ENCODE results near the gene FPR1.

FPR1 gene

GRCh38 chr19:51704626-51705025 is 47.1 kb downstream of the FPR1 start:
- DNase-seq (ENCODE audit: extremely low spot score), result no peak
- ChIA-PET CTCF (interaction anchor here (1.2 to 1.6 kb wide), 2 partner anchors 10 to 73 kb away, joined by 4 to 7 read pairs; no protein-coding TSS in a partner anchor), POLR2A (interaction anchor here (4.2 kb wide), 1 partner anchor 15 kb away, joined by 31 read pairs; no protein-coding TSS in a partner anchor)
- TF ChIP-seq FOXA1 (IDR thresholded peaks at IDR 0.05) (no peak), HDGF (IDR thresholded peaks at IDR 0.05; ENCODE audit: borderline replicate concordance) (no peak), SP1 (IDR thresholded peaks at IDR 0.05) (no peak)

- CTCF ChIA-PET, result interaction anchor here (0.6 to 1.6 kb wide), 3 partner anchors 9 to 607 kb away, joined by 3 to 7 read pairs (median 4); no protein-coding TSS in a partner anchor
- TF ChIP-seq FOXK2 (IDR thresholded peaks at IDR 0.05) (no peak), ELF4 (IDR thresholded peaks at IDR 0.05) (peak; percentile 34; the same call in 1 of the 2 replicates), PKNOX1 (IDR thresholded peaks at IDR 0.05) (peak; percentile 64; the same call in 1 of the 2 replicates)
- POLR2A ChIA-PET, result interaction anchor here (0.7 to 4.2 kb wide), 2 partner anchors 11 to 15 kb away, joined by 3 to 31 read pairs; no protein-coding TSS in a partner anchor
- DNase-seq (ENCODE audit: extremely low spot score), result peak; percentile 94
These were observed 47.8 kb downstream of the FPR1 start for GRCh38 chr19:51703575-51704515.

- TF ChIP-seq PKNOX1 (IDR thresholded peaks at IDR 0.05) (no peak), BHLHE40 (IDR thresholded peaks at IDR 0.05; ENCODE audit: borderline replicate concordance) (no peak), FOXM1 (IDR thresholded peaks at IDR 0.05; ENCODE audit: borderline replicate concordance) (no peak), SUZ12 (IDR thresholded peaks at IDR 0.05) (no peak), TARDBP (IDR thresholded peaks at IDR 0.05) (no peak), ELF4 (IDR thresholded peaks at IDR 0.05) (no peak), ARNT (IDR thresholded peaks at IDR 0.05) (no peak), NFRKB (IDR thresholded peaks at IDR 0.05) (no peak), SP1 (IDR thresholded peaks at IDR 0.05) (no peak), FOXA1 (IDR thresholded peaks at IDR 0.05) (no peak), L3MBTL2 (conservative IDR thresholded peaks at IDR 0.05) (no peak), CTBP1 (IDR thresholded peaks at IDR 0.05; ENCODE audit: borderline replicate concordance) (no peak), ZNF384 (IDR thresholded peaks at IDR 0.05) (no peak)
- ChIA-PET CTCF (interaction anchor here (1.2 to 1.6 kb wide), 2 partner anchors 8 to 75 kb away, joined by 4 to 7 read pairs; no protein-coding TSS in a partner anchor), POLR2A (interaction anchor here (4.2 kb wide), 1 partner anchor 14 kb away, joined by 31 read pairs; no protein-coding TSS in a partner anchor)
- no peak for DNase-seq (ENCODE audit: extremely low spot score)
These were observed 48.7 kb downstream of the FPR1 start for GRCh38 chr19:51702825-51703574.

GRCh38 chr19:51702103-51702824 is 49.4 kb downstream of the FPR1 start:
- ChIA-PET CTCF (no interaction called here), POLR2A (interaction anchor here (4.2 kb wide), 1 partner anchor 13 kb away, joined by 31 read pairs; no protein-coding TSS in a partner anchor)
- TF ChIP-seq SUZ12 (IDR thresholded peaks at IDR 0.05), result no peak
- no peak for TF ChIP-seq ZNF384 (IDR thresholded peaks at IDR 0.05)
- no peak for TF ChIP-seq PKNOX1 (IDR thresholded peaks at IDR 0.05)
- TF ChIP-seq BHLHE40 (IDR thresholded peaks at IDR 0.05; ENCODE audit: borderline replicate concordance), result no peak
- no peak for TF ChIP-seq FOXK2 (IDR thresholded peaks at IDR 0.05)
- peak; percentile 32 for DNase-seq (ENCODE audit: extremely low spot score)

- TF ChIP-seq NFRKB (IDR thresholded peaks at IDR 0.05) (no peak), SP1 (IDR thresholded peaks at IDR 0.05) (no peak), L3MBTL2 (conservative IDR thresholded peaks at IDR 0.05) (no peak), PKNOX1 (IDR thresholded peaks at IDR 0.05) (no peak), CTBP1 (IDR thresholded peaks at IDR 0.05; ENCODE audit: borderline replicate concordance) (no peak), ARNT (IDR thresholded peaks at IDR 0.05) (no peak), ZNF384 (IDR thresholded peaks at IDR 0.05) (no peak), LEF1 (IDR thresholded peaks at IDR 0.05; ENCODE audit: borderline replicate concordance) (no peak), FOXK2 (IDR thresholded peaks at IDR 0.05) (no peak), HDGF (IDR thresholded peaks at IDR 0.05; ENCODE audit: borderline replicate concordance) (no peak), TARDBP (IDR thresholded peaks at IDR 0.05) (no peak), SUZ12 (IDR thresholded peaks at IDR 0.05) (no peak), ELF4 (IDR thresholded peaks at IDR 0.05) (no peak), FOXA1 (IDR thresholded peaks at IDR 0.05) (no peak), BHLHE40 (IDR thresholded peaks at IDR 0.05; ENCODE audit: borderline replicate concordance) (no peak), FOXM1 (IDR thresholded peaks at IDR 0.05; ENCODE audit: borderline replicate concordance) (no peak)
- ChIA-PET CTCF (no interaction called here), POLR2A (interaction anchor here (4.2 kb wide), 1 partner anchor 12 kb away, joined by 31 read pairs; no protein-coding TSS in a partner anchor)
- DNase-seq (ENCODE audit: extremely low spot score), result no peak
These were observed 50.1 kb downstream of the FPR1 start for GRCh38 chr19:51701468-51702100.

Measured in HEK293T (cell line).